Right lobe of liver (tissue), 6 donors: ENCODE data around the gene DAZAP1. TPM values are rescaled to one million over a fixed set of nuclear protein-coding genes. Genes with fewer than 3 reads are reported as not detected.

Source experiments
- ATAC-seq, 4 donors: fragments of 200-7000 bp; cut with Tn5 transposase; one replicate each; pipeline ENCODE4 v1.9.1; 2020; ENCODE audit warnings: mild to moderate bottlenecking in 4 of 4, moderate library complexity in 4 of 4
- DNase-seq, 3 donors: peaks; one replicate each; pipeline ENCODE4 v3.0.0-alpha.2; 2020
- H3K27ac ChIP-seq, 3 donors: fragments of 200-600 bp; one replicate each; pipeline ENCODE4 v1.8.0; 2022
- H3K27me3 ChIP-seq, 2 donors: fragments of 200-600 bp; one replicate each; pipeline ENCODE4 v1.8.0; 2022
- H3K36me3 ChIP-seq, 4 donors: fragments of 200-600 bp; sonication (generic) in 1 of 4; one replicate each; pipeline versions ENCODE4 v1.5.1 to v1.8.0; 2017 to 2022; ENCODE audit warnings: control low read depth in 1 of 4
- H3K4me1 ChIP-seq, 4 donors: fragments of 200-600 bp; sonication (generic) in 1 of 4; one replicate each; pipeline versions ENCODE4 v1.5.1 to v1.8.0; 2017 to 2022; ENCODE audit warnings: control low read depth in 1 of 4
- H3K4me3 ChIP-seq, 3 donors: fragments of 200-600 bp; one replicate each; pipeline ENCODE4 v1.8.0; 2022
- H3K9me3 ChIP-seq, 4 donors: fragments of 200-600 bp; sonication (generic) in 1 of 4; one replicate each; pipeline versions ENCODE4 v1.5.1 to v1.8.0; 2017 to 2022; ENCODE audit warnings: control low read depth in 1 of 4
- CTCF ChIP-seq, 4 donors: fragments of 200-600 bp in 3 of 4; fragments of 450-650 bp in 1 of 4; IDR thresholded peaks; one replicate each; pipeline versions ENCODE4 v1.5.1 to v1.8.0; 2016 to 2022; ENCODE audit warnings: antibody characterized with exemption in 4 of 4, mild to moderate bottlenecking in 2 of 4
- POLR2A ChIP-seq: fragments of 450-650 bp; IDR thresholded peaks from one replicate; pipeline ENCODE4 v1.6.1; 2017; ENCODE audit warnings: antibody characterized with exemption, mild to moderate bottlenecking
- WGBS: methylation state at CpG from one replicate; pipeline ENCODE4 v1.1.6; 2018; ENCODE audit warnings: low coverage, low lambda C conversion rate; ENCODE audit not compliant: insufficient coverage; ENCODE audit errors: missing lambda C conversion rate; 5-methylcytosine and 5-hydroxymethylcytosine counted together
- intact Hi-C, 2 donors: fragments of 100-400 bp; cut with DNase I; formaldehyde crosslinking; loops; one replicate each; pipeline versions ENCODE4 v1.11.2 to v1.14.1; 2022
- total RNA-seq, 6 experiments: library from RNA; depleted of rRNA in 2 of 6; stranded (reverse); fragments of >200 nt in 2 of 6; fragmentation: NEBNext Ultra II Directional in 3 of 6; extraction: Animal tissue kit (Norgen Biotek cat#: 25700) in 3 of 6; gene quantifications; one replicate each; pipeline versions ENCODE4 v1.1.0 to v1.2.4, GENCODE V29; 2016 to 2023
- donor health status: DM: no; HTN: yes; CAD: no.
- donor health status: DM: no; HTN: no; CAD: no.
- donor health status: DM: no; HTN: no; CAD: no.
- donor health status: DM: no; HTN: yes; CAD: no.
- donor health status: DM: no; HTN: yes; CAD: no.

The DAZAP1 gene
- total RNA-seq, 6 experiments from 2014 or later: 22.3 to 50.9 (median 42.2) TPM

GRCh38 chr19:1422943-1423342 lies 15.6 kb downstream of the DAZAP1 start:
- 89% methylated on average over 6 of the region's 24 CpGs for WGBS
- H3K9me3 ChIP-seq: no peaks in the 10 kb centered on the region
- no peak for DNase-seq
- H3K27me3 ChIP-seq: no peaks in the 10 kb centered on the region
- H3K4me1 ChIP-seq: peaks cover 0 to 30% (median 11%) of the 10 kb centered on the region in 4 donors
- intact Hi-C loops: no loop called here
- peaks cover 0 to 39% (median 23%) of the 10 kb centered on the region in 4 donors for H3K36me3 ChIP-seq
- ATAC-seq: no peak
- H3K4me3 ChIP-seq: no peak overlapping the region
- H3K27ac ChIP-seq: no peak overlapping the region
- TF ChIP-seq CTCF (IDR thresholded peaks at IDR 0.05) (no peak), POLR2A (no peak)

- intact Hi-C loops: no loop called here
- Histone ChIP-seq H3K27ac (peak overlapping the region in 1 of 3 donors; percentile 56), H3K4me1 (peaks cover 0 to 23% (median 11%) of the 10 kb centered on the region in 4 donors), H3K27me3 (no peaks in the 10 kb centered on the region), H3K4me3 (no peak overlapping the region), H3K9me3 (no peaks in the 10 kb centered on the region), H3K36me3 (peaks cover 0 to 44% (median 24%) of the 10 kb centered on the region in 4 donors)
- TF ChIP-seq POLR2A: no peak
- TF ChIP-seq CTCF (IDR thresholded peaks at IDR 0.05): no peak
- ATAC-seq (peak; percentile 3 to 23 (median 6)), DNase-seq (peak in 1 of 3 donors; percentile 54)
- WGBS: 94% methylated on average over 12 of the region's 40 CpGs
Observed at GRCh38 chr19:1423436-1424191, 16.2 kb downstream of the DAZAP1 start.

DNA sequence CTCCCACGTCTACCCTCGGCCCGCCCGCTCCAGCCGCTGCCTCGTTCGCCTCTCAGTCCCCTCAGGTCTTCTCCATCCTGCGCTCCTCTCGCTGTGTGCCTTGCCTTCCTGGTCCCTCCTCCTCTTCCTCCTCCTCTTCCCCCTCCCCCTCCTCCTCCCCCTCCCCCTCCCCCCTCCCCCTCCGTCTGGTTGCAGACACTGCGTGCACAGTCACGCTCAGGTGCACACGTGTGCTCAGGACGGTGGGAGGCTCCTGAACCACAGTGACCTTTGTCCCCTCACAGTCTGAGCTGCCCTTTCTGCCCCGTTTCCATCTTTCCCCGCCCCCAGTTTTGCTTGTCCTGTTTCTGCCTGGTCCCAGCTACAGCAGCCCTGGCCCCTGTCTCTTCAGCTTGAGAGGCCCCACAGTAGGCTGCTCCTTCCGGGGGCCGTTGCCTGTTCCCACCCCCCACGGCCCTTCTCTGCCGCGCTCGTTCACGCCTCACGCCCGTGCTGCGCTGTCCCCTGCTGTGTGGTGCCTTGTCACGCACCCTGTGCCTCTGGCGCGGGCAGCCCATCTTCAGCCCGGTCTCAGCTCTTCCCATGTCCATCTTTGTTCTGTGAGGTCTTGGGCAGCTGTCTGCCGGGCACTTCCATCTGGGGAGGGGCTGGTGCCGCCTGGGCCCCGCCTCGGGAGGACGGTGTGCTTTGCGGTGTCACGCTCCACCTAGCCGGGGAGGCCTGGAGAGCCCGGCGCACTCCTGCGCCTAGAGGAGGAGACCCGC lies 17.0 kb downstream of the DAZAP1 start:
- WGBS: 64% methylated on average over 22 of the region's 42 CpGs
- H3K27me3 ChIP-seq: no peaks in the 10 kb centered on the region
- intact Hi-C loops: no loop called here
- no peaks in the 10 kb centered on the region for H3K9me3 ChIP-seq
- ATAC-seq: peak; percentile 73 to 90 (median 76)
- H3K4me3 ChIP-seq: peak overlapping the region in 1 of 3 donors; percentile 10
- DNase-seq: peak; percentile 54 to 83 (median 67)
- TF ChIP-seq CTCF (IDR thresholded peaks at IDR 0.05) (no peak), POLR2A (no peak)
- H3K27ac ChIP-seq: peak overlapping the region in 2 of 3 donors; percentile 37 to 62
- H3K4me1 ChIP-seq: peaks cover 0 to 21% (median 11%) of the 10 kb centered on the region in 4 donors
- H3K36me3 ChIP-seq: peaks cover 0 to 44% (median 22%) of the 10 kb centered on the region in 4 donors

DNA sequence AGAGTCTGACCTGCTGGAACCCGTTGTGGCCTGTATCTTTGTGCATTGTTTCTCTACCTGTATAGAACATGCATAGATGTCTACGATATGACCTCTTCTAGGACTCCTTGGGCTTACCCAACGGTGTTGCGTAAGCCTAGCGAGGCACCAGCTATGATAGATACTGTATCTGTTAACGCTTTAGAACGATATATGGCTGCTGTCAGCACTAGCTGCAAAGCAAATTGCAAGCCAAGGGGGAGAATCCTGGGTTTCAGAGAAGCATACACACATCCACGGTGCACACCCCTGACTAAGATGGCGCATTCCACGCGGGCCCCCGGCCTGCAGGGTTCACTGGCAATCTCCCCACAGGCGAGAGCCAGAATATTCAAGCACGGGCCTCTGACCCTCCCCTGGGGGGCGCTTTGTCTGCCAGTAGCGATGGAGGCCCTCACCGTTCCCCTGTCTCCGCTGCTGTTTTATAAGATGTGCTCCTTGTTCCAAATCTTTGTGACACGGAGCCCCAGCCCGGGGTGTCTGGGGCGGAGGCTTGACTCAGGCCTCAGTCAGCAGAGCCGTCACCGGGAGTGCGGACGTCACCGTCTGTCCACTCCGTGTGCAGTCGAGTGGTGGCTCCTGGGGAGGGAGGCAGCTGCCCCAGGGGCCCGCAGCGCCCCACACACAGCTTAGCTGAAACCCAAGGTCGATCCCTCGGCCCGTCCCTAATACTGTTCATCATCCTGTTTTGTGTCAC lies 17.9 kb downstream of the DAZAP1 start:
- no peak overlapping the region for H3K4me3 ChIP-seq
- no peaks in the 10 kb centered on the region for H3K27me3 ChIP-seq
- H3K36me3 ChIP-seq: peaks cover 0 to 50% (median 20%) of the 10 kb centered on the region in 4 donors
- peak overlapping the region in 1 of 3 donors; percentile 37 for H3K27ac ChIP-seq
- ATAC-seq (peak in 2 of 4 donors; percentile 37 to 41), DNase-seq (no peak)
- TF ChIP-seq CTCF (IDR thresholded peaks at IDR 0.05) (no peak), POLR2A (no peak)
- intact Hi-C loops: no loop called here
- H3K9me3 ChIP-seq: no peaks in the 10 kb centered on the region
- WGBS: 80% methylated on average over 15 of the region's 33 CpGs
- peaks cover 0 to 21% (median 11%) of the 10 kb centered on the region in 4 donors for H3K4me1 ChIP-seq
